RPMI7951 (cell line): Measurements from ENCODE around the gene CHL1. TPM values are rescaled to one million over a fixed set of nuclear protein-coding genes. Genes with fewer than 3 reads are reported as not detected.
A peak's percentile ranks its signal among the peaks of the same experiment; 100 is the strongest.
"Not testable (repeated sequence)": the region's sequence is repeated elsewhere in the genome, so short reads cannot be mapped to it uniquely, and the experiment has no call there.

Experiments
- DNase-seq: peaks from one replicate; pipeline ENCODE4 v3.0.0-alpha.2; 2012; ENCODE audit warnings: low read depth
- total RNA-seq: library from RNA; depleted of rRNA; stranded (reverse); fragments of >200 nt; shearing (Covaris generic); gene quantifications from 2 replicates; pipeline ENCODE4 v1.2.3, GENCODE V29; 2014

CHL1 gene
- total RNA-seq, 1 experiment from 2014 or later, result 0.12 TPM

DNA sequence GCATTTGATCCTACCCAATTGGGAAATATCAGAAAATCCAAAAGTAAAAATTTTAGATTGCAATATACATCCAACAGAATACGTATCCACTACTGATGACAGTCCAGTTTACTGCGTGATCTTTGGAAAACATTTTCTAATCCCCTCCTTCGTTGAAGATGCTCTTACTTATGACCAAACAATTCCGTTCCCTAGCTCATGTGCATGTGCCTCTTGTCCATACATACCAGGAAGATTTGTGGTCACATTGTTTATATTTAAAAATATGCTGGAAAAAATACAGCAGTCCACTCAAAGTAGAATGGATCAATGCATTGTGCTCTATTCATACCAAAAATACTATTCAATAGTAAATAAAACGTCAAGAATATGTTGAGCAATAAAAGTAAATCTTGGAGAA is 135.3 kb downstream of the CHL1 start:
- DNase-seq, result no peak

GRCh38 chr3:332701-333100 is 136.1 kb downstream of the CHL1 start:
- no peak for DNase-seq

- DNase-seq, result no peak
These were observed 138.7 kb downstream of the CHL1 start for GRCh38 chr3:335240-335639.

DNA sequence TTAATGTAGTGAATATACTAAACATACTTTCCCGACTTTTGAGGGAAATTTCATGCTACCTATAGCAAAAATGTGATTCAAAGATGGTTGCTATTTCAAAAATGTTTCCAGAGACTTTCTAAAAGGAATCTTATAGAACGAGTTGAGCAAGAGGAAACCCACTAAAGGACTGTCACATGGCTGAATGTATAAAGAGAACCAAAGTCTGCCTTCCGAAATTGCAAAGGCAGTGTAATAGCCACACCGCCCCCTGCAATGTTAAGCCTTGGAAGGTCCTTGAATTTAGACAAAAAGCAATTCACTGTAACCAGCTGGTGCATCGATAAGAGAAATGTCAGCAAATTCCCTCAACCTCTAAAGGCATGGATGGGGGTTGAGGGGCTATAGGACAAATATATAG is 142.8 kb downstream of the CHL1 start:
- DNase-seq, result no peak

DNA sequence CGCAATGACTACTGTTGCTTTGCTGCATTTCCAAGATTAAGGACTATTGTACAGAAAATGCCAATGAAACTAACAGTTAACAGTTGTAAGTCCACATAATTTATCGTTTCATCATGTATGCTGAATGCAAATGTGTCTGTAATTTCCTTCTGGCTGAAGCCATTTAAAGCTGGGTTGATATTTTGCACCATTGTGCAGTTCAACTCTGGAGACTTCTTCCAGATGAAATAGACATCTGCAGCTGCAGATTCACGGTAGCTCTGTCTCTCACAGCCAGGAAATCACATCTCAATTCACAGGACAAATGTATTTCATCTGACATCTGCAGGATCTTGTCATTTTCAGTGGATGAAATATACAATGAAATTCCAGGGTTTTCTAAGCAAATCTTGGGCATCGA is 145.4 kb downstream of the CHL1 start:
- no peak for DNase-seq

- no peak for DNase-seq
These were observed 149.6 kb downstream of the CHL1 start for GRCh38 chr3:346186-346585.

- no peak for DNase-seq
These were observed 151.0 kb downstream of the CHL1 start for GRCh38 chr3:347581-347980.

- DNase-seq, result no peak
These were observed 154.4 kb downstream of the CHL1 start for GRCh38 chr3:350871-351371.

GRCh38 chr3:352599-352998 is 156.0 kb downstream of the CHL1 start:
- DNase-seq, result no peak

GRCh38 chr3:353191-353739 is 156.7 kb downstream of the CHL1 start:
- no peak for DNase-seq

DNA sequence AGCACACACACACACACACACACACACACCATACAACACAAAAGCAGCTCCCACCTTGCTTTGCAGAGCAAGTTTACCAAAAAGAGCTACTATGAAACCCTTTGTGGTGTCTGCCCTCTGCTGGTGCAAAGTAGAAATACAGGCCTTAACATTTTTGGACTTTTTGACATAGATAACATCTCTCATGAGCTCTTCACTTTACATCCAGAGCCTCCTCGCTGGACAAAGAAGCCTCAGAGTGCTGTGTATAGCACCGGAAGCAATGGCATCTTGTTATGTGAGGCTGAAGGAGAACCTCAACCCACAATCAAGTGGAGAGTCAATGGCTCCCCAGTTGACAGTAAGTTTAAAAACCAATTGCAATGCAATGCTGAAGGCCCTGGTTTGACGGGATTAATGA is 157.9 kb downstream of the CHL1 start:
- peak; percentile 19 for DNase-seq

DNA sequence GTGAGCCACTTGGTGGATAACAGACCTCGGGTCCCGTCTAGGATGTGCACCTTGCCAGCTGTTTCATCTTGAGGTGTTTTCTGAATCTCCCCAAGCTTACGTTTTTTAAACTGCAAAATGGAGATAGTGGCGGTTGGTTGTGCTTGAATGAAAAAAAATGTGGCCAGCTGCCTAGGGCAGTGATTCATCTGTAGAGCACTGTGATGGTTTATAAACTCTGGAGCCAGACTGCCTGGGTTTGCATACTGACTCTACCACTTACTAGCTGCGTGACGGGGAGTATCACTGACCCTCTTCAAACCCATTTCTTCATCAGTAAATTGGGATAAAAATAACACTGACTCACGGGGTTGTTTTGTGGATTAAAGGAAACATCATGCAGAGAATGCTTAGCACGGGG is 159.1 kb downstream of the CHL1 start:
- DNase-seq, result no peak

DNA sequence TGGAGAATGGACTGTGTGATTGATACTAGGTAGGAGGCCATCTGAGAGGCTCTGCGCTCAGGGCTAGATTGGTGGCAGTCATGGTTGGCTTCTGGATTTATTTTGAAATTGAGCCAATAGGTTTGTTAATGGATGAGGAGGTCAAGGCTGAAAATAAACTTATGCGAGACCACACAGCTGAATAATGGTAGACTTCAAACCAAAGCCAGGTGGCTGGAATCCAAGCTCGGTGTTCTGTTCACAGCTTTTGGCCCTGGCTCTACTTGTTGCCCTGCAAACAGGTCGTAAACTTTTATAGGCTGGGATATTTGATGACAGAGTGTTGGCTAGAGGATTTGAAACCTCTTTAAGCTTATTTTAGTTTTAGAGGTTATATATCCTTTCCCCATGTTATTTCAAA is 160.4 kb downstream of the CHL1 start:
- DNase-seq, result no peak

DNA sequence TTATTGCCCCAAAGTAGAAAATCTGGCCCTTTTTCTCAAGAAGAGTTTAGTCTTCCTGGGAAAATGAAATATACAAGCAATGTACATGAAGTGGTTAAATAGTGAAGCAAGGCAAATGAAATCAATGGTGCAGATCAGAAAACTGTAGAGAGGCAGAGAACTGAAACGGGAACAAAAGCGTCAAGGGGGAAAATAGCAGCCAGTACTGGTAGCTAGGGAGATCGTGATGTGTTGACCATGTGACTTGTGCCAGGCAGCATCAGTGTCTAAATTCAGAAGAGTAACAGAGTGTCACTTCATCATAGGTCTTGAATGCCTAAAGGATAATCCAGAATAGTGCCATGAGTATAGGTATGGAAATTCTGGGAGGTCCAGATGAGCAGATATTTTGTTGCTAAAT is 163.1 kb downstream of the CHL1 start:
- no peak for DNase-seq

GRCh38 chr3:362681-363338 is 166.2 kb downstream of the CHL1 start:
- DNase-seq, result no peak

DNA sequence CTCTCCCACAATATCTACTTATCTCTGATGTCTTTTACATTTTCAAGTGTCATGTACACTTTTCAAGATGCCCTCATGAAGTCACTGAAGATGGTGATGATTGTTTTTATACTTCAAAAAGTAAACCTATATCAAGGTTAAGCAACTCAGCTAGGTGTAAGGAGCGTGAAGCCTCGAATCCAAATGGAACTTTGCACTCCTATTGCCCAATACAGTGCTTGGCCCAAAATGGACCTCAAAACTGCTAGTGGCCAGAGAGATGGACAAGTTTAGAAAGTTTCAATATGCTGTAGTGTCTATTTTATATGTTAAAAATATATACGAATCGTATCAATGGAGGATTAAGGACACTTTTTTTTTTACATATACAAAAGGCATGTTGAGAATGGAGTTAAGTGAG is 167.7 kb downstream of the CHL1 start:
- no peak for DNase-seq

- no peak for DNase-seq
These were observed 168.7 kb downstream of the CHL1 start for GRCh38 chr3:365268-365667.

GRCh38 chr3:366253-366652 is 169.7 kb downstream of the CHL1 start:
- not testable (repeated sequence) for DNase-seq

- DNase-seq, result no peak
These were observed 176.7 kb downstream of the CHL1 start for GRCh38 chr3:373193-373779.

DNA sequence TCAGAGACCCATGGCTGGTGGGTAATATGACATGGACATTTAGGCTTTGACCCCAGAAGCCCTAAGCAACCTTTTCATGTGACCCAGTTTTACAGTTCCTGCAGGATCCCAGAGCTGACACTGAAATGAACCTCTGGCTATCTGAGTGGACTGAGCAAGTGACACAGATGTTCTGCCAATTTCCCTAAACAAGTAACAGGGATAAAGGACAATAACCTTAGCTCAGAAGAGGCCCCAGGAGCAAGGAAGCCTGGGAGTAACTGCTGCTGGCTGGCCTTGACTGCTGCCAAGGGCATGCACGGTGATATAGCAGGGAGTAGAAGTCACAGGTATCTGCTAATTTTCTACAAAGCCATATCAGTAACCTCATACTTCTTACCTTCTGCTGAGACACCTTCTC is 177.9 kb downstream of the CHL1 start:
- no peak for DNase-seq

DNA sequence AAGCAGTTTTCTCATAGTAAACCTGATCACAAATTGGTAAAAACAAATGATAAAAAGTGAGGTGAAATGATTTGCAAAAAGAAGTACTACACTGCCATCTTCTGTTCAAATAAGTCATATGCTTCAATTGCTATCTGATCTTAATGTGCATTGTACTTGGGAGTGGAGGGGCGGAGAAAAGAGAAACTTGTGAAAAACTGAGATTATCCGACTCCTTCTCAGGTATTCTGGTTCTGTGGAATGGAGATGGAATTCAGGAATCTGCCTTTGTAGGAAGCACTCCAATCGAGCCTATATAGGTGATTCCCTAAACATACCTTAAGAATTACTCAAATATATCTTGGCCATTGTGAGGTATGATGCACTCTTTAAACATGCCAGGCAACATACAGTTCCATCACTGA is 180.6 kb downstream of the CHL1 start:
- peak; percentile 4 for DNase-seq

- DNase-seq, result no peak
These were observed 184.2 kb downstream of the CHL1 start for GRCh38 chr3:380801-381200.

DNA sequence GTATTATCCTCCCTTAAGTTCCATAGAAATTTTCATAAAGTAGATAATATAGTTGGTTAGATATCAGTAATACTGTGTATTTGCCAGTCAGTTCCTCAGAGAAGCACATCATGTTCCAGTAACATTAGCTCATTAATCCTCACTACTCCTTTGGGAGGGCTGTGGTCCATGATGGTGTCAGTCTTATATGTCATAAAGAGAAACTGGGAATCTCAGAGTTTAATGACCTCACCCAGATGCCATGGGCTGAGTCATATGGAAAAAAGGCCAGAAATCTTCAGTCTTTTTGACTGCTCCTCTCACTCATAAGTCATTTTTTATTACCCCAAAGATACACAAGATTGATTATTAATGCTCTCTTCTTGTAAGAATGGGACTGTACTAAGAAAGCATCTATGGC is 188.6 kb downstream of the CHL1 start:
- no peak for DNase-seq

GRCh38 chr3:394775-395174 is 198.2 kb downstream of the CHL1 start:
- no peak for DNase-seq
